Ectodermal cell (in vitro differentiated cells): ENCODE measurements around the gene NYAP2. TPM values are rescaled to one million over a fixed set of nuclear protein-coding genes. Genes with fewer than 3 reads are reported as not detected.
A peak's percentile ranks its signal among the peaks of the same experiment; 100 is the strongest.

Source experiments
- H3K27ac ChIP-seq: 2 replicates; pipeline ENCODE4 v1.7.0; 2013; ENCODE audit warnings: mild to moderate bottlenecking, low read depth, low read length; ENCODE audit not compliant: insufficient read depth, poor library complexity, severe bottlenecking
- H3K27me3 ChIP-seq: 2 replicates; pipeline ENCODE4 v1.7.0; 2013; ENCODE audit warnings: mild to moderate bottlenecking, low read length; ENCODE audit not compliant: insufficient read depth, control insufficient read depth, poor library complexity, severe bottlenecking
- H3K36me3 ChIP-seq: one replicate; pipeline ENCODE4 v1.7.0; 2013; ENCODE audit warnings: low read length; ENCODE audit not compliant: control insufficient read depth, insufficient read depth
- H3K4me1 ChIP-seq: one replicate; pipeline ENCODE4 v1.7.0; 2013; ENCODE audit warnings: low read length; ENCODE audit not compliant: control insufficient read depth, insufficient read depth
- H3K4me3 ChIP-seq: 2 replicates; pipeline ENCODE4 v1.7.0; 2013; ENCODE audit warnings: low read depth, low read length, control low read depth; ENCODE audit not compliant: insufficient read depth
- H3K9me3 ChIP-seq: 2 replicates; pipeline ENCODE4 v1.7.0; 2013; ENCODE audit warnings: mild to moderate bottlenecking, low read length, moderate library complexity; ENCODE audit not compliant: control insufficient read depth
- WGBS, 2 experiments: methylation state at CpG; one replicate each; pipeline ENCODE4 v1.1.7; 2013; ENCODE audit warnings: missing lambda C conversion rate in 2 of 2; 5-methylcytosine and 5-hydroxymethylcytosine counted together
- polyA plus RNA-seq, 4 experiments: library from polyadenylated mRNA; stranded (reverse); fragments of 50-300 nt; gene quantifications; one replicate each; pipeline ENCODE4 v1.2.3, GENCODE V29; 2013

The NYAP2 gene
- not detected for polyA plus RNA-seq (2013, experiment 1 of 4)
- polyA plus RNA-seq (2013, experiment 2 of 4), result not detected
- not detected for polyA plus RNA-seq (2013, experiment 3 of 4)
- 0.04 TPM for polyA plus RNA-seq (2013, experiment 4 of 4)

DNA sequence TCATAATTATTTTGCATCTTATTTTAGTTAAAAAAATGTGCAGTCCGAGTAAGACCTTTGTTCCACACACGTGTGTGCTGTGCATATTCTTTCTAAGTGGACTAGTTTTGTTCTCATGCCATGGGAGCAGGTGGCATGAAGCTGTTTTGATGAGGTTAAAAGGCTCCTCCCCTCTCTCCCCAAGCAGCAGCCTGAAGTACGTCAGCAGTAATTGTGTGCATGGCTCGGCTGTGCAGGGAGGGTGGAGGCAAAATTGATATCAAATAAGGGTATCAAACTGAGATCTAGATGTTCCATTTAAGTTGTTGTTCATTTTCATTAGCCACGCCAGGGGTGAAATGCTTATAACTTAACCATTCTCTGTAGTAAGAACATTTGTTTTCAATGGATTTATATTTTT lies at the start of gene NYAP2:
NYAP2 (plus strand) TSS at position 207 of the 400 bp plus-strand sequence. CDS start 9,171 bp downstream, outside the sequence.
- Histone ChIP-seq H3K4me1 (no peaks in the 10 kb centered on the region), H3K4me3 (no peak within 1 kb of the TSS), H3K27ac (no peak within 1 kb of the TSS), H3K36me3 (no peaks in the 10 kb centered on the region), H3K9me3 (no peaks in the 10 kb centered on the region), H3K27me3 (no peaks in the 10 kb centered on the region)
- WGBS, 2 experiments, result 72 to 73% methylated on average over 4 to 5 of the region's 5 CpGs

DNA sequence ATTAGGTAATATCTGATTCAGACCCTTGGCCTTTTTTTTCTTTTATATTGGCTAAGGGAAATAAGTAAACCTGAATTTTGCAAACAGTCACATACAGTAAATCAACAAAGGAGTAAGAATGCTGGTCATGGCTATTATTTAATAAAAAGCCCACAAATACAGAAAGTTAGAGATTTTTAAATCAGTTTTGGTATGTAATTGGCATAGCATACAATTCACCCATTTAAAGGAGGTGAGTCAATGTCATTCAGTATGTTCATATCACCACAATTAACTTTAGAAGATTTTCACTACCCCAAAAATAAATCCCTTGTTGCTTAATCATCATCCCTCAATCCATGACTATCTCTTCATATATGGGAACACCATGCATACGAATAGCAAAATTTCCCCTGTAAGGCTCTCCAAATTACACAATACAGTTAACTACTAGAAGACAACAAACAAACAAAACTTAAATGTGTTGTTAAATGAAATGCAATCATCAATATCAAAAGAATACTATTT lies 45.9 kb upstream of the NYAP2 start:
- H3K27ac ChIP-seq, result peak overlapping the region; percentile 11
- H3K27me3 ChIP-seq, result no peaks in the 10 kb centered on the region
- no peaks in the 10 kb centered on the region for H3K9me3 ChIP-seq
- WGBS, 2 experiments, result 89% methylated on average over 1 of the region's 1 CpG; no CpG with 5 or more reads in 1 of the 2 experiments
- no peak overlapping the region for H3K4me3 ChIP-seq
- H3K4me1 ChIP-seq, result no peaks in the 10 kb centered on the region
- no peaks in the 10 kb centered on the region for H3K36me3 ChIP-seq

DNA sequence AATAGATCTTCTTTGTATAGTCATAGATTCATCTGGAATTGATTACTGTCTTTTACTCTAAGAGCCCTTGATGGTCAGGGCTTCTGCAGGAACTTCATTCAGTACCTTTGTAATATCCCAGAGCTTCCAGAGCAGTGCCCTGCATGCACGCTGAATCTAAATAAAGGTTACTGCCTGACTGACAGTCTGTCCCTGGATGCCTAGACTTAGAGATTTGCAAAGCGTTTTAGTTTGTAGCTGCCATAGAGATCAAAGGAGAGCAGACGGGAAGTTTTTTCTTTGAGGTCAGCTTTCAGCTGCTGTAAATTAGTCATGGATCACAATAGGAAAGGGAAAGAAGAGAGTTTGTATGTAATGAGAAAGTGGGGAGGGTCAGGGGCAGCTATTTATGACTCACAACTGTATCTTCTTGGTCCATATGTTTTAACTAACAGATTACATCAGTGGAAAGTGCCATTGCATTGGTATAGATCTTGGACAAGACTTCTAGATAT lies 45.2 kb upstream of the NYAP2 start:
- H3K4me1 ChIP-seq, result no peaks in the 10 kb centered on the region
- no peaks in the 10 kb centered on the region for H3K27me3 ChIP-seq
- no peaks in the 10 kb centered on the region for H3K9me3 ChIP-seq
- H3K36me3 ChIP-seq, result no peaks in the 10 kb centered on the region
- H3K4me3 ChIP-seq, result no peak overlapping the region
- WGBS, 2 experiments, result 10 to 15% methylated on average over 3 of the region's 3 CpGs
- peak overlapping the region; percentile 11 for H3K27ac ChIP-seq

- Histone ChIP-seq H3K4me1 (no peaks in the 10 kb centered on the region), H3K27ac (no peak overlapping the region), H3K27me3 (no peaks in the 10 kb centered on the region), H3K36me3 (no peaks in the 10 kb centered on the region), H3K9me3 (no peaks in the 10 kb centered on the region), H3K4me3 (no peak overlapping the region)
- WGBS, 2 experiments, result 85 to 94% methylated on average over 1 of the region's 3 CpGs
Observed at GRCh38 chr2:225355788-225356187, 43.7 kb upstream of the NYAP2 start.

- Histone ChIP-seq H3K4me3 (no peak overlapping the region), H3K27me3 (no peaks in the 10 kb centered on the region), H3K4me1 (no peaks in the 10 kb centered on the region), H3K9me3 (no peaks in the 10 kb centered on the region), H3K27ac (no peak overlapping the region), H3K36me3 (no peaks in the 10 kb centered on the region)
Observed at GRCh38 chr2:225366731-225367130, 32.8 kb upstream of the NYAP2 start.

GRCh38 chr2:225367482-225367881 lies 32.0 kb upstream of the NYAP2 start:
- Histone ChIP-seq H3K36me3 (no peaks in the 10 kb centered on the region), H3K9me3 (no peaks in the 10 kb centered on the region), H3K4me3 (no peak overlapping the region), H3K27ac (no peak overlapping the region), H3K27me3 (no peaks in the 10 kb centered on the region), H3K4me1 (no peaks in the 10 kb centered on the region)
- 46 to 67% methylated on average over 1 of the region's 1 CpG for WGBS, 2 experiments

GRCh38 chr2:225378984-225379383 lies 20.5 kb upstream of the NYAP2 start:
- 81 to 82% methylated on average over 3 of the region's 3 CpGs for WGBS, 2 experiments
- Histone ChIP-seq H3K9me3 (no peaks in the 10 kb centered on the region), H3K36me3 (no peaks in the 10 kb centered on the region), H3K27me3 (no peaks in the 10 kb centered on the region), H3K4me1 (no peaks in the 10 kb centered on the region), H3K4me3 (no peak overlapping the region), H3K27ac (no peak overlapping the region)

- no peaks in the 10 kb centered on the region for H3K4me1 ChIP-seq
- no peak overlapping the region for H3K4me3 ChIP-seq
- no peaks in the 10 kb centered on the region for H3K36me3 ChIP-seq
- WGBS, 2 experiments, result 94 to 98% methylated on average over 6 of the region's 6 CpGs
- H3K27ac ChIP-seq, result no peak overlapping the region
- H3K9me3 ChIP-seq, result no peaks in the 10 kb centered on the region
- H3K27me3 ChIP-seq, result no peaks in the 10 kb centered on the region
Observed at GRCh38 chr2:225379856-225380255, 19.7 kb upstream of the NYAP2 start.

DNA sequence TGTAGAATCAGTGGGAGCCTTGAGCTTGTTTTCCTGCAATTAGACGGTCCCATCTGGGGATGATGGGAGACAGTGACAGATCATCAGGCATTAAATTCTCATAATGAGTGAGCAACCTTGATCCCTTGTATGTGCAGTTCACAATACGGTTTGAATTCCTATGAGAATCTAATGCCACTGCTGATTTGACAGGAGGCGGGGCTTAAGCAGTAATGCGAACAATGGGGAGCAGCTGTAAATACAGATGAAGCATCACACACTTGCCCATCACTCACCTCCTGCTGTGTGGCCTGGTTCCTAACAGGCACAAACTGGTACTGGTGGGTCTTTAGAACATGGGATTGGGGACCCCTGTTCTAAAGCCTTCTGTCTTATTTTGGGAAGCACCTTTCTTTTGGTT lies 17.9 kb upstream of the NYAP2 start:
- H3K4me1 ChIP-seq, result no peaks in the 10 kb centered on the region
- no peaks in the 10 kb centered on the region for H3K36me3 ChIP-seq
- WGBS, 2 experiments, result 93 to 96% methylated on average over 4 of the region's 4 CpGs
- no peaks in the 10 kb centered on the region for H3K9me3 ChIP-seq
- H3K27ac ChIP-seq, result no peak overlapping the region
- H3K27me3 ChIP-seq, result no peaks in the 10 kb centered on the region
- H3K4me3 ChIP-seq, result no peak overlapping the region

DNA sequence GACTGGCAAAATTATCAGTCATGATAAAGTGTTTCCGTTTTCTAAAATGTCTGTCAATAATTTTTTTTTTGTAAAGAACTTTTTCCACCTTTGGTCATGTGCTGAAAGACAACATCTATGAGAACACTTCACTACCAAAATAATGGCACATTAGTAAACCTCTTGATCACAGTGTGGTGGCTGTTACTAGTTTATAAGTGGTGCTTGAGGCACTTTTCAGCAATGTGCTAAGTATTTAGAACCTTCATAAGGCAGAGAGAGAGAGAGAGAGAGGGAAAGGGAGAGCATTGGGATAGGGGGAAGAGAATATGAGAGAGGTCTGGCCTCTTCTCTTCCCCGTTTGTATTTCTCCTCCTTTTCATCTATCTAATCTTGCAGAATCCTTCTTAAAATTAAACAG lies 1.1 kb upstream of the NYAP2 start:
- Histone ChIP-seq H3K27me3 (no peaks in the 10 kb centered on the region), H3K9me3 (no peaks in the 10 kb centered on the region), H3K36me3 (no peaks in the 10 kb centered on the region), H3K27ac (no peak overlapping the region), H3K4me1 (no peaks in the 10 kb centered on the region), H3K4me3 (no peak overlapping the region)
- 80 to 95% methylated on average over 1 to 2 of the region's 2 CpGs for WGBS, 2 experiments
